ENCODE results near the gene FBN1.

DNA sequence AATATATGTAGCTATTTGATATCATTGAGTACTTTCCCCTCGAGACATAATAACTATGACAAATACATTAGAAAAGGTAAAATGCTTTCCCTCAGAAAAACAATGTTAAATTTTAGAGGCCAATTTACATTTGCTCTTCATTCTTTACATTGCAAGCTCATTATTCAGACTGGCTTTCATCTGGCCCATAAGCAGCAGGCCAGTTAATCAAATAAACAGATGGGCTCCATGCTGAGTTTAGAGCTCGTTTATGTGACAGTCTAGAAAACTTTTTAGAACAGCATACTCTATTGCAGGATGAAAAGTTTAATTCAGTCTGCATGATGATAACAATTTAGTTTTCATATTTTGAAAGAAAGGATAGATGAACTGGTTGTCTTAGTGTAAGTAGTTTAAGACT lies 163.7 kb downstream of the FBN1 start:
- TF ChIP-seq, protein P1, sequence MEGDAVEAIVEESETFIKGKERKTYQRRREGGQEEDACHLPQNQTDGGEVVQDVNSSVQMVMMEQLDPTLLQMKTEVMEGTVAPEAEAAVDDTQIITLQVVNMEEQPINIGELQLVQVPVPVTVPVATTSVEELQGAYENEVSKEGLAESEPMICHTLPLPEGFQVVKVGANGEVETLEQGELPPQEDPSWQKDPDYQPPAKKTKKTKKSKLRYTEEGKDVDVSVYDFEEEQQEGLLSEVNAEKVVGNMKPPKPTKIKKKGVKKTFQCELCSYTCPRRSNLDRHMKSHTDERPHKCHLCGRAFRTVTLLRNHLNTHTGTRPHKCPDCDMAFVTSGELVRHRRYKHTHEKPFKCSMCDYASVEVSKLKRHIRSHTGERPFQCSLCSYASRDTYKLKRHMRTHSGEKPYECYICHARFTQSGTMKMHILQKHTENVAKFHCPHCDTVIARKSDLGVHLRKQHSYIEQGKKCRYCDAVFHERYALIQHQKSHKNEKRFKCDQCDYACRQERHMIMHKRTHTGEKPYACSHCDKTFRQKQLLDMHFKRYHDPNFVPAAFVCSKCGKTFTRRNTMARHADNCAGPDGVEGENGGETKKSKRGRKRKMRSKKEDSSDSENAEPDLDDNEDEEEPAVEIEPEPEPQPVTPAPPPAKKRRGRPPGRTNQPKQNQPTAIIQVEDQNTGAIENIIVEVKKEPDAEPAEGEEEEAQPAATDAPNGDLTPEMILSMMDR (IDR thresholded peaks at IDR 0.05), result no peak
- no peak for TF ChIP-seq EZH2 (IDR thresholded peaks at IDR 0.05)

Data from neural progenitor cell (in vitro differentiated cells).